ENCODE data around the gene GPRASP2.
A peak's percentile ranks its signal among the peaks of the same experiment; 100 is the strongest.
"Not testable (repeated sequence)": the region's sequence is repeated elsewhere in the genome, so short reads cannot be mapped to it uniquely, and the experiment has no call there.

Gene GPRASP2

GRCh38 chrX:102715967-102716366 lies 3.7 kb downstream of the GPRASP2 start:
- H3K4me3 ChIP-seq, result no peak overlapping the region
- DNase-seq (ENCODE audit: low spot score in 2 of 2), result no peak
- peaks cover 16% of the 10 kb centered on the region for H3K4me1 ChIP-seq
- in situ Hi-C loops (cut with MboI; ENCODE audit: low sequenced_read_pairs), result no loop called here
- H3K9me3 ChIP-seq, result no peaks in the 10 kb centered on the region
- H3K27me3 ChIP-seq (ENCODE audit: low read depth), result no peaks in the 10 kb centered on the region
- H3K36me3 ChIP-seq (replicated peaks), result peaks cover 18% of the 10 kb centered on the region

- Histone ChIP-seq H3K27me3 (ENCODE audit: low read depth) (no peaks in the 10 kb centered on the region), H3K9me3 (no peaks in the 10 kb centered on the region), H3K4me3 (no peak within 1 kb of the TSS), H3K4me1 (peaks cover 19% of the 10 kb centered on the region), H3K36me3 (replicated peaks) (no peaks in the 10 kb centered on the region)
- no peak for DNase-seq (ENCODE audit: low spot score in 2 of 2)
- in situ Hi-C loops (cut with MboI; ENCODE audit: low sequenced_read_pairs), result no loop called here
Observed at GRCh38 chrX:102720237-102721168, 8.3 kb downstream of the GPRASP2 start, which contains the start of gene GPRASP3. Gene GPRASP3, plus strand, starts transcription at chrX:102720743. Its CDS starts 28,253 bp downstream, at chrX:102748996.

GRCh38 chrX:102721169-102721506 lies 8.9 kb downstream of the GPRASP2 start:
- H3K4me3 ChIP-seq; DNase-seq (ENCODE audit: low spot score in 2 of 2); H3K9me3 ChIP-seq; in situ Hi-C loops (cut with MboI; ENCODE audit: low sequenced_read_pairs); H3K27me3 ChIP-seq (ENCODE audit: low read depth); H3K36me3 ChIP-seq (replicated peaks): not testable (repeated sequence)
- peaks cover 19% of the 10 kb centered on the region for H3K4me1 ChIP-seq

GRCh38 chrX:102723456-102723855 lies 11.2 kb downstream of the GPRASP2 start:
- DNase-seq (ENCODE audit: low spot score in 2 of 2), result peak in 1 of 2 experiments; percentile 20
- H3K4me3 ChIP-seq, result no peak overlapping the region
- H3K27me3 ChIP-seq (ENCODE audit: low read depth), result no peaks in the 10 kb centered on the region
- H3K36me3 ChIP-seq (replicated peaks), result 0 out of 2 replicates have a peak, but pooled peaks cover 6% of the 10 kb centered on the region
- H3K9me3 ChIP-seq, result no peaks in the 10 kb centered on the region
- peaks cover 10% of the 10 kb centered on the region for H3K4me1 ChIP-seq
- in situ Hi-C loops (cut with MboI; ENCODE audit: low sequenced_read_pairs), result no loop called here

GRCh38 chrX:102727761-102728160 lies 15.5 kb downstream of the GPRASP2 start:
- Histone ChIP-seq H3K4me3 (no peak overlapping the region), H3K9me3 (no peaks in the 10 kb centered on the region), H3K27me3 (ENCODE audit: low read depth) (no peaks in the 10 kb centered on the region), H3K36me3 (replicated peaks) (0 out of 2 replicates have a peak, but pooled peaks cover 6% of the 10 kb centered on the region), H3K4me1 (peaks cover 9% of the 10 kb centered on the region)
- in situ Hi-C loops (cut with MboI; ENCODE audit: low sequenced_read_pairs), result no loop called here
- DNase-seq (ENCODE audit: low spot score in 2 of 2), result no peak

GRCh38 chrX:102728646-102729045 lies 16.4 kb downstream of the GPRASP2 start:
- Histone ChIP-seq H3K4me1 (peaks cover 1% of the 10 kb centered on the region), H3K4me3 (no peak overlapping the region), H3K9me3 (no peaks in the 10 kb centered on the region), H3K27me3 (ENCODE audit: low read depth) (no peaks in the 10 kb centered on the region), H3K36me3 (replicated peaks) (0 out of 2 replicates have a peak, but pooled peaks cover 6% of the 10 kb centered on the region)
- in situ Hi-C loops (cut with MboI; ENCODE audit: low sequenced_read_pairs), result no loop called here
- no peak for DNase-seq (ENCODE audit: low spot score in 2 of 2)

GRCh38 chrX:102739657-102740056 lies 27.4 kb downstream of the GPRASP2 start:
- peak in 1 of 2 experiments; percentile 26 for DNase-seq (ENCODE audit: low spot score in 2 of 2)
- in situ Hi-C loops (cut with MboI; ENCODE audit: low sequenced_read_pairs), result no loop called here
- no peaks in the 10 kb centered on the region for H3K4me1 ChIP-seq
- no peak overlapping the region for H3K4me3 ChIP-seq
- H3K9me3 ChIP-seq, result no peaks in the 10 kb centered on the region
- no peaks in the 10 kb centered on the region for H3K27me3 ChIP-seq (ENCODE audit: low read depth)
- H3K36me3 ChIP-seq (replicated peaks), result no peaks in the 10 kb centered on the region

- Histone ChIP-seq H3K9me3 (no peaks in the 10 kb centered on the region), H3K4me1 (no peaks in the 10 kb centered on the region), H3K27me3 (ENCODE audit: low read depth) (no peaks in the 10 kb centered on the region), H3K36me3 (replicated peaks) (no peaks in the 10 kb centered on the region), H3K4me3 (no peak overlapping the region)
- DNase-seq (ENCODE audit: low spot score in 2 of 2), result no peak
- in situ Hi-C loops (cut with MboI; ENCODE audit: low sequenced_read_pairs), result no loop called here
Observed at GRCh38 chrX:102744307-102744706, 32.1 kb downstream of the GPRASP2 start.

- no peak overlapping the region for H3K4me3 ChIP-seq
- no peaks in the 10 kb centered on the region for H3K36me3 ChIP-seq (replicated peaks)
- no peaks in the 10 kb centered on the region for H3K9me3 ChIP-seq
- H3K4me1 ChIP-seq, result no peaks in the 10 kb centered on the region
- in situ Hi-C loops (cut with MboI; ENCODE audit: low sequenced_read_pairs), result no loop called here
- no peak for DNase-seq (ENCODE audit: low spot score in 2 of 2)
- H3K27me3 ChIP-seq (ENCODE audit: low read depth), result no peaks in the 10 kb centered on the region
Observed at GRCh38 chrX:102745513-102745856, 33.2 kb downstream of the GPRASP2 start.

GRCh38 chrX:102745857-102746584 lies 33.8 kb downstream of the GPRASP2 start:
- no peak overlapping the region for H3K4me3 ChIP-seq

GRCh38 chrX:102765217-102765616 lies 53.0 kb downstream of the GPRASP2 start:
- in situ Hi-C loops (cut with MboI; ENCODE audit: low sequenced_read_pairs), result no loop called here
- H3K9me3 ChIP-seq, result no peaks in the 10 kb centered on the region
- H3K27me3 ChIP-seq (ENCODE audit: low read depth), result no peaks in the 10 kb centered on the region
- H3K36me3 ChIP-seq (replicated peaks), result no peaks in the 10 kb centered on the region
- H3K4me1 ChIP-seq, result peaks cover 6% of the 10 kb centered on the region
- no peak overlapping the region for H3K4me3 ChIP-seq
- DNase-seq (ENCODE audit: low spot score in 2 of 2), result no peak

More at GRCh38 chrX:102745857-102746584, 33.8 kb downstream of the GPRASP2 start:
- no peak for DNase-seq (ENCODE audit: low spot score in 2 of 2)
- Histone ChIP-seq H3K27me3 (ENCODE audit: low read depth) (no peaks in the 10 kb centered on the region), H3K36me3 (replicated peaks) (no peaks in the 10 kb centered on the region), H3K9me3 (no peaks in the 10 kb centered on the region), H3K4me1 (no peaks in the 10 kb centered on the region)
- in situ Hi-C loops (cut with MboI; ENCODE audit: low sequenced_read_pairs), result no loop called here

GRCh38 chrX:102765809-102766208 lies 53.6 kb downstream of the GPRASP2 start:
- DNase-seq (ENCODE audit: low spot score in 2 of 2), result no peak
- no peaks in the 10 kb centered on the region for H3K27me3 ChIP-seq (ENCODE audit: low read depth)
- H3K4me3 ChIP-seq, result no peak overlapping the region
- H3K36me3 ChIP-seq (replicated peaks), result no peaks in the 10 kb centered on the region
- H3K9me3 ChIP-seq, result no peaks in the 10 kb centered on the region
- in situ Hi-C loops (cut with MboI; ENCODE audit: low sequenced_read_pairs), result no loop called here
- H3K4me1 ChIP-seq, result peaks cover 9% of the 10 kb centered on the region

- Histone ChIP-seq H3K36me3 (replicated peaks) (no peaks in the 10 kb centered on the region), H3K27me3 (ENCODE audit: low read depth) (no peaks in the 10 kb centered on the region), H3K4me1 (peaks cover 9% of the 10 kb centered on the region), H3K4me3 (no peak overlapping the region), H3K9me3 (no peaks in the 10 kb centered on the region)
- DNase-seq (ENCODE audit: low spot score in 2 of 2), result no peak
- in situ Hi-C loops (cut with MboI; ENCODE audit: low sequenced_read_pairs), result no loop called here
Observed at GRCh38 chrX:102767287-102767686, 55.0 kb downstream of the GPRASP2 start.

All from HAP-1 (cell line).